IPS DF 6.9 (cell line): ENCODE measurements around the gene SYTL3.

Experiments used
- DNase-seq: peaks from one replicate; pipeline ENCODE4 v3.0.0-alpha.2; 2013; ENCODE audit warnings: low read depth, low spot score
- H3K27ac ChIP-seq: one replicate; pipeline ENCODE4 v1.5.1; 2013; ENCODE audit warnings: low read length, control low read depth
- H3K27me3 ChIP-seq: 2 replicates; pipeline ENCODE4 v1.6.1; 2013; ENCODE audit warnings: mild to moderate bottlenecking, low read length; ENCODE audit not compliant: control insufficient read depth, insufficient read depth
- H3K36me3 ChIP-seq: 2 replicates; pipeline ENCODE4 v1.6.1; 2013; ENCODE audit warnings: low read length; ENCODE audit not compliant: control insufficient read depth, insufficient read depth
- H3K4me1 ChIP-seq: 2 replicates; pipeline ENCODE4 v1.6.1; 2013; ENCODE audit warnings: low read length; ENCODE audit not compliant: control insufficient read depth, insufficient read depth
- H3K4me3 ChIP-seq: 2 replicates; pipeline ENCODE4 v1.5.1; 2013; ENCODE audit warnings: mild to moderate bottlenecking, low read length
- H3K9me3 ChIP-seq: 2 replicates; pipeline ENCODE4 v1.6.1; 2013; ENCODE audit warnings: low read length, inconsistent platforms; ENCODE audit not compliant: control insufficient read depth, insufficient read depth
- WGBS: extraction: QIAGEN DNeasy Blood & Tissue Kit; methylation state at CpG from one replicate; pipeline ENCODE4 v1.1.7; 2013; ENCODE audit warnings: mixed read lengths, missing lambda C conversion rate; ENCODE audit not compliant: insufficient read length, insufficient coverage; 5-methylcytosine and 5-hydroxymethylcytosine counted together

SYTL3 gene

GRCh38 chr6:158703111-158703836, 53.4 kb downstream of the SYTL3 start:
- WGBS = no CpG with 5 or more reads among the region's 14 CpGs

GRCh38 chr6:158703837-158704822, 54.3 kb downstream of the SYTL3 start:
- H3K36me3 ChIP-seq = no peaks in the 10 kb centered on the region
- peak; percentile 57 for DNase-seq
- 0 out of 2 replicates have a peak, but pooled peaks cover 1% of the 10 kb centered on the region for H3K4me1 ChIP-seq
- WGBS = no CpG with 5 or more reads among the region's 42 CpGs
- no peaks in the 10 kb centered on the region for H3K27me3 ChIP-seq
- H3K27ac ChIP-seq = no peak overlapping the region
- no peaks in the 10 kb centered on the region for H3K9me3 ChIP-seq
- H3K4me3 ChIP-seq = no peak overlapping the region

More at GRCh38 chr6:158703111-158703836, 53.4 kb downstream of the SYTL3 start:
- H3K27ac ChIP-seq = no peak overlapping the region
- H3K27me3 ChIP-seq = no peaks in the 10 kb centered on the region
- no peak for DNase-seq
- H3K9me3 ChIP-seq = no peaks in the 10 kb centered on the region
- H3K36me3 ChIP-seq = no peaks in the 10 kb centered on the region
- H3K4me1 ChIP-seq = 0 out of 2 replicates have a peak, but pooled peaks cover 1% of the 10 kb centered on the region
- H3K4me3 ChIP-seq = no peak overlapping the region

GRCh38 chr6:158705386-158706126, 55.7 kb downstream of the SYTL3 start:
- H3K4me3 ChIP-seq = no peak overlapping the region
- H3K4me1 ChIP-seq = 0 out of 2 replicates have a peak, but pooled peaks cover 1% of the 10 kb centered on the region
- no peak for DNase-seq
- no peaks in the 10 kb centered on the region for H3K36me3 ChIP-seq
- no peaks in the 10 kb centered on the region for H3K9me3 ChIP-seq
- H3K27me3 ChIP-seq = no peaks in the 10 kb centered on the region
- no CpG with 5 or more reads among the region's 13 CpGs for WGBS
- H3K27ac ChIP-seq = no peak overlapping the region

- Histone ChIP-seq H3K4me1 (0 out of 2 replicates have a peak, but pooled peaks cover 1% of the 10 kb centered on the region), H3K36me3 (no peaks in the 10 kb centered on the region), H3K9me3 (no peaks in the 10 kb centered on the region), H3K4me3 (no peak overlapping the region), H3K27me3 (no peaks in the 10 kb centered on the region), H3K27ac (no peak overlapping the region)
- no CpG with 5 or more reads among the region's 6 CpGs for WGBS
- no peak for DNase-seq
These were observed 56.6 kb downstream of the SYTL3 start for GRCh38 chr6:158706369-158706982.

GRCh38 chr6:158707120-158707820, 57.4 kb downstream of the SYTL3 start:
- WGBS = no CpG with 5 or more reads among the region's 9 CpGs
- H3K27me3 ChIP-seq = no peaks in the 10 kb centered on the region
- no peaks in the 10 kb centered on the region for H3K9me3 ChIP-seq
- H3K4me3 ChIP-seq = no peak overlapping the region
- no peaks in the 10 kb centered on the region for H3K36me3 ChIP-seq
- 0 out of 2 replicates have a peak, but pooled peaks cover 1% of the 10 kb centered on the region for H3K4me1 ChIP-seq
- H3K27ac ChIP-seq = no peak overlapping the region
- no peak for DNase-seq

GRCh38 chr6:158707821-158708195, 58.0 kb downstream of the SYTL3 start:
- H3K9me3 ChIP-seq = no peaks in the 10 kb centered on the region
- no peaks in the 10 kb centered on the region for H3K36me3 ChIP-seq
- no CpG with 5 or more reads among the region's 10 CpGs for WGBS
- H3K4me3 ChIP-seq = no peak overlapping the region
- H3K4me1 ChIP-seq = 0 out of 2 replicates have a peak, but pooled peaks cover 1% of the 10 kb centered on the region
- no peak overlapping the region for H3K27ac ChIP-seq
- no peak for DNase-seq
- no peaks in the 10 kb centered on the region for H3K27me3 ChIP-seq

- 0 out of 2 replicates have a peak, but pooled peaks cover 1% of the 10 kb centered on the region for H3K4me1 ChIP-seq
- no peaks in the 10 kb centered on the region for H3K27me3 ChIP-seq
- no peak for DNase-seq
- no peaks in the 10 kb centered on the region for H3K9me3 ChIP-seq
- no peaks in the 10 kb centered on the region for H3K36me3 ChIP-seq
- H3K4me3 ChIP-seq = no peak overlapping the region
- H3K27ac ChIP-seq = no peak overlapping the region
- WGBS = no CpG with 5 or more reads among the region's 14 CpGs
These were observed 58.4 kb downstream of the SYTL3 start for GRCh38 chr6:158708239-158708638.

GRCh38 chr6:158709809-158710208, 60.0 kb downstream of the SYTL3 start:
- Histone ChIP-seq H3K4me1 (no peaks in the 10 kb centered on the region), H3K27ac (no peak overlapping the region), H3K36me3 (no peaks in the 10 kb centered on the region), H3K27me3 (no peaks in the 10 kb centered on the region), H3K9me3 (no peaks in the 10 kb centered on the region), H3K4me3 (no peak overlapping the region)
- DNase-seq = no peak
- no CpG with 5 or more reads among the region's 4 CpGs for WGBS

- WGBS = no CpG with 5 or more reads among the region's 10 CpGs
These were observed 61.4 kb downstream of the SYTL3 start for GRCh38 chr6:158711264-158711663.

More at GRCh38 chr6:158711264-158711663, 61.4 kb downstream of the SYTL3 start:
- H3K27me3 ChIP-seq = no peaks in the 10 kb centered on the region
- no peaks in the 10 kb centered on the region for H3K4me1 ChIP-seq
- no peak for DNase-seq
- H3K27ac ChIP-seq = no peak overlapping the region
- H3K36me3 ChIP-seq = no peaks in the 10 kb centered on the region
- H3K9me3 ChIP-seq = no peaks in the 10 kb centered on the region
- no peak overlapping the region for H3K4me3 ChIP-seq
